GM21723 (cell line): Measurements from ENCODE around the gene ZBTB45.

ENCODE experiments used
- ATAC-seq: cut with Tn5 transposase; IDR thresholded peaks from one replicate; pipeline ENCODE4 v1.9.1; 2021; ENCODE audit warnings: mild to moderate bottlenecking, moderate library complexity; ENCODE audit not compliant: unreplicated experiment

ZBTB45 gene

DNA sequence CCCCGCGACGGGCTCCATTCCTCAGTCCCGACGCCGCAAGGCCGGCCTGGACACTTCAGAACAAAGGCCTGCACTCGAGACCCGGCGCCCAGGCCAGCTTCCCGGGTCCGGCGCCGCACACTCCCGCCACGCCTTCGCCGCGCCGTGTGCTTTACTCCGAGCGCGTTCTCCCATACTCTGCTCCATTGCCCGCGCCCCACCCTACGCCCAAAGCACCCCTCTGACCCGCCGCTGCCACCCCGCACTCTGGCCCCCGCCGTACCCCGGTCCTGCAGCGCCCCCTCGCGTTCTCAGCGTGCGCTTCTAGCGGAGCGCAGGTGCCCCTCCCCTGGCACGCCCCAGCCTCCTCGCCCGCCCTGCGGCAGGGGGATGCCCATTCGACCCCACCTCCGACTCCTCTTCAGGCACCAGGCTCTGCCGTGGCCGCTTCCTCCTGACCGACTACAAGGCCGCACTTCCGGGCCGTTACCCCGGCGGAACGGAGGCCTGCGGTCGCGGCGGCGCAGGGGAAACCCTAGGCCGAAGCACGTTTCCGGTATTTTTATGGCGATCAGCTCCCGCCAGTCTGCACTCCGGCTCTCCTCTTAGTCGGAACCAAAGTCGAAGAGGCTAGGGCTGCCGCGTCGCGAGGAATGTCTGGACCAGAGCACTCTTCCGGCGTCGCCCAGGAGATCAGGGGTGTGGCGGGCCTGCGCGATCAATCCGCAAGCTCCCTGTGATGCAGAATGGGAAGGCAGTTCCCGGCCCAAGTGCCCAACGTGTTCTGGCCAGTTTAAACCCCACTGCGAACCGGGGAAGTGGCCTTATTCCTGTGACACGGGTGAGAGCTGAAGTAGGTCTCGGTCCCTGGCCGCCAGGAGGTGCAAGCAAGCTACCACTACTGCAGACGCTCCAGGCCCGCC is at the start of gene ZBTB45:
ZBTB45 (minus strand) TSS at position 456 of the 902 bp plus-strand sequence. CDS start 2,137 bp downstream, outside the sequence.
- ATAC-seq = peak; percentile 65

DNA sequence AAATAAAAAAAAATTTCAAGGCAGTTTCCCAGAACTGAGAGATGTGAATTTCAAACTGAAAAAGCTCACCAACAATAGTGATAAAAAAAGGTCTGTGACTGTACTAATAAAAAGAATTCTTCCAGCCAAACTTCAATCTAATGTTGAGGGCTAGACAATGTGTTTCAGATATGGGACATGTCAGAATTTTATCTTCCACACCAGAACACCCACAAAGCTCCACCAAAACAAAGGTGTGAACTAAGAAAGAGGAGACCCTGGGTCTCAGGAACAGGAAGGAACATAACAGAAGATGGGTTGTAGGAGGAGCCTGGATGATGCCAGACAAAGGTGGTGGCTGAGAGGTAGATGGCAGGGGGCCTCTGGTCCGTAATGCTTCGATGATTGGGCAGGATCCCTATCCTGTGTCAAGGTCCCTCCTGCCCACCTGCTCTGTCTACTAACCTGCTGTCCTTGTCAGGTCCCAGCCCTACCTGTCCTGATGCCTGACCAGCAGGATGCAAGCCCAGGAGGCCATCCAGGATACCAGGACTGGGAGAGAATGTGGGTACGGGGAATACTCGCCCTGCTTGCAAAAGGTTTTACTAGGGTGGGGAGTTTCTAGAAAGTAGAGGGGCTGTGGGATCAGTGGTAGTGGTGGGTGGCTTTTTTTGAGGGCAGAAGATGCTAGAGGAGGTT is 49.0 kb upstream of the ZBTB45 start:
- ATAC-seq = no peak

DNA sequence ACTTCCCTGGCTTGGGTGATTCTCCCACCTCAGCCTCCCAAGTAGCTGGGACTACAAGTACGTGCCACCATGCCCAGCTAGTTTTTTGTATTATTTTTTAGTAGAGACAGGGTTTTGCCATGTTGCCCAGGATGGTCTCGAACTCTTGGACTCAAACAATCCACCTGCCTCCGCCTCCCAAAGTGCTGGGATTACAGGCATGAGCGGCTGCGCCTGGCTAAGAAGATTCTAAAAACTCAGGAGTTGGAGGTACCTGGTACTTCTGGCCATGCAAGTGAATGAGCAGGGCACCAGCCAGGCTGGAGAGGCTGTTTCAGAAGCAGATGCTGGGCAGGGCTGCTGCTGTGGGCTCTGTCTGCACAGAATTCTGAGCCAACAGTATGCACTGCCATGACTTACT is 47.4 kb upstream of the ZBTB45 start:
- no peak for ATAC-seq

DNA sequence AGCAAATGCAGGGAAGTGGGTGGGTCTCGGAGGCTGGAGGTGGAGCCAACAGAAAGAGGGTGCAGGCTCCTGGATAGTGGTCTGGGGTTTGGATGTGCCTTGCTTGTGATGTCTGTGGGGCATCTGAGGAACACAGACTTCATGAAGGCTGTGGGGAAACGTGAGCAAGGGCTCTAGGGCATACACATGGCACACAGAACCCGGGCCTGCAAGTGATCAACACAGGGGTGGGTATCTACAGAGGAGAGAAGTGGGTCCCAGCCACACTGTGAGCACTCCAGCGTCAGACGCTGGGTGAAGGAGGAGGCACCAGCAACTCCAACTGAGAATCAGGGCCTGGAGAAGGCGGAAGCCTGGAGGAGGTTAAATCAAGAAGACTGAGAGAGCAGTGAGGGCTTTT is 44.2 kb upstream of the ZBTB45 start:
- no peak for ATAC-seq

DNA sequence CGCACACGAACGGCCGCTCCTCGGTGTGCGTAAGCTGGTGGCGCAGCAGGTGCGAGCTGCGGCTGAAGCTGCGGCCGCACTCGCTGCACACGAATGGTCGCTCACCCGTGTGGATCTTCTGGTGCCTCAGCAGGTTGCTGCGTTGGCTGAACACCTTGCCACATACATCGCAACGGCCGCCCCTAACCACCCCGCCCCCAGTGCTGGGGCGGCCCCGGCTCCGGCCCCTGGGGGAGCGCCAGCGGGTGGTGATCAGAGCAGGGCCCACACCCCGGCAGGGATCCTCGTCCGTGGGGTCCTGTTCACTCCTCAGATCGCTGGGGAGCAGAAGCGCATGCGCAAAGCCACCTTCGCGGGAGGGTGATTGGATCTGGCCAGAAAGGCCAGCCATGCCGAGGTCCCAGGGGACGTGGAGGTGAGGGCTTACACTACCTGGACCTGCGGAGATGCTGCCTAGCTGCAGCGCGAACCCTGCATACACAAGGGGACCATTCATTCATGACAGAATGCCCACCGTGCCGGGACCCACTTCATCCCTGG is 43.5 kb upstream of the ZBTB45 start:
- no peak for ATAC-seq

- ATAC-seq = no peak
Observed at GRCh38 chr19:58562122-58563033, 42.8 kb upstream of the ZBTB45 start.

DNA sequence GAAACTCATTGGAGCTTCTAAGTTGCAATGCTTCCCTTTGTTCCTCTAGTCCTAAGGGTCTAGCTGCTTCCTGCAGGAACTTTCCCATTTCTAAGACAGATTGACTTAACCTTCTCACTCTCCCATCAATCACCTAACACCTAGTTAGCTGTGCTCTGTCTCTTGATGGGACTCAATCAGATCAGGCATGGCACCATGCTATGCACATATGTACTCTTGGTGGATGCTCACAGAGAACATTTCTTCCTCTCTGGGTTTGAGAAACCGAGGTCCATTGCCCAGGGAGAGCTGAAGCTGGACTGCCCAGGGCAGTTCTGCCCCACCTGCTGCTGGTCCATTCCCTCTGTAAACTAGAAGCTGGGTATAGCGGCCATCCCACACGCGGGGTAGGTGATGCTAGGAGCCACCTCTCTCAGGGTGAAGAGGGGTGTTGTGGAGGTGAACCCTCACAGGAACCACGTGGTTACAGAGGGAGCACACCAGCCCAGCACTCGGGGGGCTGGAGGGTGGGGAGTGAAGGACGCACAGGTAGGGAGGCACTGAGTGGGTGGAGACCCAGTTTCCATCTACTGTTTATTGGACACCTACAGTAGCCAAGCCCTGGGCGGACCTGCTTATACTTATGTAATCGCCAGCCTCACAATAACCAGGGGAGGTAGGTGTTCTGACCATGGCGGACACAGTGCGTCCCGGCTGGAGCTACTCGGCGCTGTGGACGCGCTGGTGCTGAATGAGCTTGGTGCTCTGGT is 41.9 kb upstream of the ZBTB45 start:
- ATAC-seq = no peak

DNA sequence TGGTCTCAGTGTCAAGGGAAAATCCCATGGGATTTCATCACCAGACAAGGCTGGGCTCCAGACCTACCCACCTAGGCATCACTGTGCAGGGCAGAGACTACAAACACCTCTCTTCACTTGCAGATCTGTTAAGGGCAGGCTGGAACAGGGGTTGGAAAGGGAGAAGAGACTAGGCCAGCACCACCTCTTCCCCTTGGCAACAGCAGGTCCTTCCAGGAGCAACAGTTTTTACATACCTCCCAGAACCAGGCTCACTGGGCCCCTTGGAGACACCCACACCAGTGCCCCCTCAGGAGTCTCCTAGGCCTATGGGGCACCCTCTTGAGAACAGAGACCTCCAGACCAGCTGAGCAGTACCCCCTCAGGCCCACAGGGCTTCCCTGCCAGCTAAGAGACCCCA is 41.3 kb upstream of the ZBTB45 start:
- ATAC-seq = no peak

GRCh38 chr19:58560007-58560887 is 40.6 kb upstream of the ZBTB45 start:
- ATAC-seq = no peak

GRCh38 chr19:58559275-58560006 is 39.8 kb upstream of the ZBTB45 start:
- ATAC-seq = peak; percentile 32

- peak; percentile 49 for ATAC-seq
Observed at GRCh38 chr19:58558623-58559274, 39.1 kb upstream of the ZBTB45 start.

GRCh38 chr19:58558066-58558622 is 38.5 kb upstream of the ZBTB45 start, which contains the start of gene UBE2M:
UBE2M (minus strand) TSS chr19:58558611; CDS start chr19:58558381, 230 bp downstream.
- ATAC-seq = no peak

DNA sequence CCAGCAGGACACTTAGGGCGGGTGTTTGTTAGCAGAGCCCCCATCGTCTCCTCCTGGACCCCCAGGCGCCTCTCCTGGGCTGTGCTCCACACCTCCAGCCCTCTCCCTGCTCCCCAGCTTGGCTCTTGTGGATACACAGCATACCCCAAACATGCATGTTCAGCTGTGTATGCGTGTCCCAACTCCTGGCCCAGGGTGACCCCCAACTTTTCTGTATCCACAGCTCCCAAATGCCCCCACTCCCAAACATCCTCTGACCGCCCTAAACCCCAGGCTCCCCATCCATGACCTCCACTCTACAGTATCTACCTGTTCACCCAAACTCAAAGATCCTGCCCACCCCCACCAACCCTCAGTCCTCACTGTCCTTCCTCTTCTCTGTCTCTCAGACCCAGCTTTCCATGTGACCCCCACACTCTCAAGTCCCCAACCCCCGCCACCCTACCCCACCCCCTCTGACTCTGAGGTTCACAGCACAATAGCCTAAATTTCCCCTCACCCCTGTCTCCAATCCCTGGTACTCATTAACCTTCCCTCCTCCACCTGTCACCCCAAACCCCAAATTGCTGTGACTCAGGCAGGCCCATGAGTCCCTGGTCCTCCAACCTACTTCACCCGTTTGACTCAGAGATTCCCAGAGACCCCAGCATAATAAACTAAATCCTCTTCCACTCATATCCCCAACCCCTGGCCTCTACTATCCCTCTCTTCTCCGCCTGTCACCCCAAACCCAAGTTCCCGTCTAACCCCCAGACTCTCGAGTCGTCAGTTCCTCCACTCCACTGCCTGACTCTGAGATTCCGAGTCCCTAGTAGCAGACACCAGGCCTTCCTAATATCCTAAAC is 37.8 kb upstream of the ZBTB45 start:
- no peak for ATAC-seq

GRCh38 chr19:58556622-58557220 is 37.1 kb upstream of the ZBTB45 start:
- ATAC-seq = no peak

GRCh38 chr19:58555920-58556621 is 36.5 kb upstream of the ZBTB45 start:
- no peak for ATAC-seq
